HFFc6 (cell line): ENCODE results near the gene STK32C. TPM values are rescaled to one million over a fixed set of nuclear protein-coding genes. Genes with fewer than 3 reads are reported as not detected.

Source experiments
- DNase-seq: peaks from one replicate; pipeline ENCODE4 v3.0.0-alpha.2; 2018
- H3K27ac Mint-ChIP-seq: 2 replicates; pipeline ENCODE4 v1.8.0; 2020; ENCODE audit warnings: mild to moderate bottlenecking, mixed read lengths
- H3K27me3 Mint-ChIP-seq: 2 replicates; pipeline ENCODE4 v1.8.0; 2021; ENCODE audit warnings: mild to moderate bottlenecking, moderate library complexity, mixed read lengths; ENCODE audit not compliant: insufficient read depth
- H3K36me3 Mint-ChIP-seq: 2 replicates; pipeline ENCODE4 v1.8.0; 2021; ENCODE audit warnings: low read depth, mixed read lengths
- H3K4me1 Mint-ChIP-seq: 2 replicates; pipeline ENCODE4 v1.8.0; 2020; ENCODE audit warnings: low read depth, mixed read lengths
- H3K4me3 Mint-ChIP-seq: 2 replicates; pipeline ENCODE4 v1.8.0; 2020; ENCODE audit warnings: mild to moderate bottlenecking, moderate library complexity, mixed read lengths
- H3K9me3 Mint-ChIP-seq: 2 replicates; pipeline ENCODE4 v1.8.0; 2020; ENCODE audit warnings: mild to moderate bottlenecking, mixed read lengths
- CTCF ChIP-seq: fragments of 200-600 bp; sonication (generic); IDR thresholded peaks from 2 replicates; pipeline ENCODE4 v1.5.0; 2021; ENCODE audit warnings: antibody characterized with exemption, mild to moderate bottlenecking
- total RNA-seq, 6 experiments: library from RNA; stranded (reverse); fragmentation: NEBNext Ultra II Directional; extraction: Animal tissue kit (Norgen Biotek cat#: 25700); gene quantifications; 2 replicates in 1 of 6; 3 replicates in 5 of 6; pipeline ENCODE4 v1.2.3, GENCODE V29; 2021

The STK32C gene
- total RNA-seq, 6 experiments from 2014 or later, result 5.5 to 8.3 (median 7.2) TPM

GRCh38 chr10:132241496-132241895, 66.3 kb downstream of the STK32C start:
- Mint-ChIP-seq H3K27me3 (peaks cover 27% of the 10 kb centered on the region), H3K27ac (no peak overlapping the region), H3K36me3 (no peaks in the 10 kb centered on the region), H3K9me3 (no peaks in the 10 kb centered on the region), H3K4me3 (no peak overlapping the region), H3K4me1 (no peaks in the 10 kb centered on the region)
- TF ChIP-seq CTCF, result no peak
- no peak for DNase-seq

- Mint-ChIP-seq H3K27me3 (peaks cover 23% of the 10 kb centered on the region), H3K27ac (no peak overlapping the region), H3K4me1 (no peaks in the 10 kb centered on the region), H3K36me3 (no peaks in the 10 kb centered on the region), H3K9me3 (no peaks in the 10 kb centered on the region), H3K4me3 (no peak overlapping the region)
- DNase-seq, result no peak
- TF ChIP-seq CTCF, result no peak
Measured at GRCh38 chr10:132241086-132241485, 66.7 kb downstream of the STK32C start.

DNA sequence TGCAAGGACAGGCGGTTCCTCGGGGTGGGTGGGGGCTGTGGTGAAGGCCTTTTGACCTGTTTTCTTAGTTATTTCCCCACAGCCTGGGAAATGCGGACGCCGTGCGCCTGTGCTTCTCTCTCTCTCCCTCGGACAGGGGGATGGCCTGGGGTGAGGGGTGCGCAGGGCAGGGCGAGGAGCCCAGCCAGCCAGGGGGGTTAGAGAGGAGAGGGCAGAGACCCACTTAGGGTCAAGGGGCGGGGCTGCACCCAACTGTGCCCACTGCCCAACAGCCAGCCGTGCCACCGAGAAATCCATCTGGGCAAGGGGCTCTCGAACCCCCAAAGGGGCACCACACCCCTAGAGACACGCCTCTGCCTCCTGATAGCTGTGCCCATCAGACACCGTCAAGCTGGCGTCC, 67.2 kb downstream of the STK32C start:
- TF ChIP-seq CTCF, result no peak
- no peaks in the 10 kb centered on the region for H3K36me3 Mint-ChIP-seq
- no peaks in the 10 kb centered on the region for H3K9me3 Mint-ChIP-seq
- no peaks in the 10 kb centered on the region for H3K4me1 Mint-ChIP-seq
- H3K27ac Mint-ChIP-seq, result no peak overlapping the region
- no peak overlapping the region for H3K4me3 Mint-ChIP-seq
- no peak for DNase-seq
- peaks cover 23% of the 10 kb centered on the region for H3K27me3 Mint-ChIP-seq

DNA sequence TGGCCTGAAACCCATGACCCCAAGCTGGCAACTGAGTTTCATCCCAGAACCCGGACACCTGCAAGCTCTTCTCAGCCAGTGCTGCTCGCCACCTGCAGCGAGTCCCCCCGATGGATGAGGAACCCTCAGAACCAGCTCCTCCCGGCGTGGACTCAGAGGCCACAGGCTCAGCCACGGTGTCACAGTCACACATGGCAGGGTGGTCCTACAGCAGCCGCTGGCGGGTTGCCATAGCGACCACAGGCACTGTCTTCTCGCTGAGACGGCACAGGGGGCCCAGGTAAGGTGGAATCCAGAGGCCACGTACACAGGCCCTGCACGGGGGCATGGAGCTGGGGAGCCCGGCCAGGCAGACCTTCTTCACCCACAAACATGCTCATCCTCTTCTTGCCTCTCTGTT, 67.6 kb downstream of the STK32C start:
- no peak for DNase-seq
- no peak overlapping the region for H3K4me3 Mint-ChIP-seq
- no peak for TF ChIP-seq CTCF
- no peaks in the 10 kb centered on the region for H3K36me3 Mint-ChIP-seq
- no peak overlapping the region for H3K27ac Mint-ChIP-seq
- peaks cover 23% of the 10 kb centered on the region for H3K27me3 Mint-ChIP-seq
- no peaks in the 10 kb centered on the region for H3K9me3 Mint-ChIP-seq
- no peaks in the 10 kb centered on the region for H3K4me1 Mint-ChIP-seq

- no peaks in the 10 kb centered on the region for H3K36me3 Mint-ChIP-seq
- DNase-seq, result no peak
- H3K4me1 Mint-ChIP-seq, result no peaks in the 10 kb centered on the region
- no peak overlapping the region for H3K4me3 Mint-ChIP-seq
- no peak overlapping the region for H3K27ac Mint-ChIP-seq
- H3K27me3 Mint-ChIP-seq, result peaks cover 21% of the 10 kb centered on the region
- TF ChIP-seq CTCF, result 0 out of 2 replicates have a peak, but pooled peaks have one; percentile 17
- H3K9me3 Mint-ChIP-seq, result no peaks in the 10 kb centered on the region
Measured at GRCh38 chr10:132239126-132240031, 68.4 kb downstream of the STK32C start.
